ENCODE data around the gene GANAB. TPM values are rescaled to one million over a fixed set of nuclear protein-coding genes. Genes with fewer than 3 reads are reported as not detected.

Gene GANAB
- total and polyA plus RNA-seq, 2 of the 13 experiments (the other 11 are each of a cell fraction or from before 2014, with no cell fraction given) = 99.5 to 234 TPM

DNA sequence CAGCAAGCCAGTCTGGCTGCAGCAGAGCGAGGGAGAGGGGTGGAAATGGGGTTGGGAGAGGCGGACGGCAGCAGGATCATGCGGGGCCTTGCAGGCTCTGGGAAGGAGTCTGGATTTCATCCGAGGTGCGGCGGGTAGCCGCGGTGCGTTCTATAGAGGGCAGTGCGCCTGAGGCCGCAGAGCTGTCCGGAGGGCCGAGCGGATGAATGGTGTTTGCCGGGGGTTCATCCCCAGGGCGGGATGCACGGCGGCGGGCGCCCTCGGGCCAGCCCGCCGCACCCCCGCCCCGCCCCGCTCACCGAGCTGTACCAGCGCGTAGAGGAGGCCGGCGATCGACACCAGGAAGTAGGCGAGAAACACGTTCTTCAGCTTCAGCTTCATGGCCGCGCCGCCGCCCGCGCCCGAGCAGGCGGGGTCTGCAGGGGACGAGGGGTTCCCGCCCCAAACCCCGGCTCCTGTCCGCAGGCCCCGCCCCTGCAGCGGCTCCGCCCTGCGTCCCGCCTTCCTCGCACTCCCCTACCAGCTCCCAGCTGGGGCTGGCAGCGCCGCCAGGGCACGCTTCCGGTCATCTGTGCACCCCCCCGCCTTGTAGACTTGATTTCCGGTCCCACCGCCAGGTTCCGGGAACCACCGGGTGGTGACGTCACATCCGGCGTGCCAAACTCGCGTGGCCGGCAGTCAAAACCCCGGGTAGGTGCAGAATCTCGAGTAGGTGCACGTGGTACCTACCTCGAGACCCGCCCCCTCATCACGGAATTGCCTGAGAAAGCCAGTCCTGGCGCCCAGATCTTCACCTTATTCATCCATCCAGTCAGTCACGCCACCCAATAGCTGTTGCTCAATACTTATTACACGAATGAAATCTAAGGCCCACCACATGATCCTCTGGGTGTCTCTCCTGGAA, 24.6 kb downstream of the GANAB start, which contains the start of gene B3GAT3 (continued):
- TF ChIP-seq ZNF713 (CRISPR knock-in tag; IDR thresholded peaks at IDR 0.05) = no peak
- TF ChIP-seq ZNF839 (CRISPR knock-in tag; IDR thresholded peaks at IDR 0.05; ENCODE audit: borderline replicate concordance) = no peak
- TF ChIP-seq ZSCAN20 (CRISPR knock-in tag; IDR thresholded peaks at IDR 0.05; ENCODE audit: borderline replicate concordance) = peak; percentile 73; the same call in 1 of the 2 replicates
- 0 out of 2 replicates have a peak, but pooled peaks have one; percentile 71 for TF ChIP-seq ZNF674 (CRISPR knock-in tag; IDR thresholded peaks at IDR 0.05; ENCODE audit: low read depth)
- peak; percentile 62 for TF ChIP-seq TAF1 (CRISPR knock-in tag; IDR thresholded peaks at IDR 0.05)
- peak; percentile 44; the same call in 1 of the 2 replicates for TF ChIP-seq NCOR1 (IDR thresholded peaks at IDR 0.05; ENCODE audit: borderline replicate concordance, low read length)
- peak; percentile 39; the same call in 1 of the 2 replicates for TF ChIP-seq ZNF138 (CRISPR knock-in tag; IDR thresholded peaks at IDR 0.05; ENCODE audit: low read depth)
- TF ChIP-seq, protein P1, sequence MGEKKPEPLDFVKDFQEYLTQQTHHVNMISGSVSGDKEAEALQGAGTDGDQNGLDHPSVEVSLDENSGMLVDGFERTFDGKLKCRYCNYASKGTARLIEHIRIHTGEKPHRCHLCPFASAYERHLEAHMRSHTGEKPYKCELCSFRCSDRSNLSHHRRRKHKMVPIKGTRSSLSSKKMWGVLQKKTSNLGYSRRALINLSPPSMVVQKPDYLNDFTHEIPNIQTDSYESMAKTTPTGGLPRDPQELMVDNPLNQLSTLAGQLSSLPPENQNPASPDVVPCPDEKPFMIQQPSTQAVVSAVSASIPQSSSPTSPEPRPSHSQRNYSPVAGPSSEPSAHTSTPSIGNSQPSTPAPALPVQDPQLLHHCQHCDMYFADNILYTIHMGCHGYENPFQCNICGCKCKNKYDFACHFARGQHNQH (CRISPR knock-in tag; IDR thresholded peaks at IDR 0.05) = peak; percentile 78; the same call in 1 of the 2 replicates
- no peak for TF ChIP-seq MBNL3 (CRISPR knock-in tag; conservative IDR thresholded peaks at IDR 0.05)
- TF ChIP-seq POLR2AphosphoS5 (IDR thresholded peaks at IDR 0.05; ENCODE audit: low read depth, low read length) = peak; percentile 70
- TF ChIP-seq, protein P2, sequence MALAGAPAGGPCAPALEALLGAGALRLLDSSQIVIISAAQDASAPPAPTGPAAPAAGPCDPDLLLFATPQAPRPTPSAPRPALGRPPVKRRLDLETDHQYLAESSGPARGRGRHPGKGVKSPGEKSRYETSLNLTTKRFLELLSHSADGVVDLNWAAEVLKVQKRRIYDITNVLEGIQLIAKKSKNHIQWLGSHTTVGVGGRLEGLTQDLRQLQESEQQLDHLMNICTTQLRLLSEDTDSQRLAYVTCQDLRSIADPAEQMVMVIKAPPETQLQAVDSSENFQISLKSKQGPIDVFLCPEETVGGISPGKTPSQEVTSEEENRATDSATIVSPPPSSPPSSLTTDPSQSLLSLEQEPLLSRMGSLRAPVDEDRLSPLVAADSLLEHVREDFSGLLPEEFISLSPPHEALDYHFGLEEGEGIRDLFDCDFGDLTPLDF (CRISPR knock-in tag; IDR thresholded peaks at IDR 0.05) = peak; percentile 95
- peak; percentile 92 for TF ChIP-seq YEATS2 (CRISPR knock-in tag; IDR thresholded peaks at IDR 0.05; ENCODE audit: borderline replicate concordance)
- 0 out of 2 replicates have a peak, but pooled peaks have one; percentile 21 for TF ChIP-seq STAT5B (CRISPR knock-in tag; IDR thresholded peaks at IDR 0.05)
- TF ChIP-seq ZNF816 (CRISPR knock-in tag; IDR thresholded peaks at IDR 0.05; ENCODE audit: borderline replicate concordance) = peak; percentile 79
- TF ChIP-seq NKX3-1 (CRISPR knock-in tag; IDR thresholded peaks at IDR 0.05) = no peak
- TF ChIP-seq, protein P3, sequence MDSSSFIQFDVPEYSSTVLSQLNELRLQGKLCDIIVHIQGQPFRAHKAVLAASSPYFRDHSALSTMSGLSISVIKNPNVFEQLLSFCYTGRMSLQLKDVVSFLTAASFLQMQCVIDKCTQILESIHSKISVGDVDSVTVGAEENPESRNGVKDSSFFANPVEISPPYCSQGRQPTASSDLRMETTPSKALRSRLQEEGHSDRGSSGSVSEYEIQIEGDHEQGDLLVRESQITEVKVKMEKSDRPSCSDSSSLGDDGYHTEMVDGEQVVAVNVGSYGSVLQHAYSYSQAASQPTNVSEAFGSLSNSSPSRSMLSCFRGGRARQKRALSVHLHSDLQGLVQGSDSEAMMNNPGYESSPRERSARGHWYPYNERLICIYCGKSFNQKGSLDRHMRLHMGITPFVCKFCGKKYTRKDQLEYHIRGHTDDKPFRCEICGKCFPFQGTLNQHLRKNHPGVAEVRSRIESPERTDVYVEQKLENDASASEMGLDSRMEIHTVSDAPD (CRISPR knock-in tag; IDR thresholded peaks at IDR 0.05) = no peak
- TF ChIP-seq, protein P4, sequence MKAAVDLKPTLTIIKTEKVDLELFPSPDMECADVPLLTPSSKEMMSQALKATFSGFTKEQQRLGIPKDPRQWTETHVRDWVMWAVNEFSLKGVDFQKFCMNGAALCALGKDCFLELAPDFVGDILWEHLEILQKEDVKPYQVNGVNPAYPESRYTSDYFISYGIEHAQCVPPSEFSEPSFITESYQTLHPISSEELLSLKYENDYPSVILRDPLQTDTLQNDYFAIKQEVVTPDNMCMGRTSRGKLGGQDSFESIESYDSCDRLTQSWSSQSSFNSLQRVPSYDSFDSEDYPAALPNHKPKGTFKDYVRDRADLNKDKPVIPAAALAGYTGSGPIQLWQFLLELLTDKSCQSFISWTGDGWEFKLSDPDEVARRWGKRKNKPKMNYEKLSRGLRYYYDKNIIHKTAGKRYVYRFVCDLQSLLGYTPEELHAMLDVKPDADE (CRISPR knock-in tag; IDR thresholded peaks at IDR 0.05) = no peak
- TF ChIP-seq HNF4A (CRISPR knock-in tag; IDR thresholded peaks at IDR 0.05) = peak; percentile 22; the same call in 1 of the 2 replicates
- TF ChIP-seq NFATC3 (CRISPR knock-in tag; IDR thresholded peaks at IDR 0.05) = peak; percentile 83; the same call in 1 of the 2 replicates
- no peak for TF ChIP-seq NFE2 (CRISPR knock-in tag; IDR thresholded peaks at IDR 0.05)
- TF ChIP-seq BRF2 (CRISPR knock-in tag; IDR thresholded peaks at IDR 0.05) = peak; percentile 93
- TF ChIP-seq KLF15 (CRISPR knock-in tag; IDR thresholded peaks at IDR 0.05; ENCODE audit: borderline replicate concordance) = 0 out of 2 replicates have a peak, but pooled peaks have one; percentile 52
- TF ChIP-seq EHMT2 (IDR thresholded peaks at IDR 0.05; ENCODE audit: borderline replicate concordance, low read depth, low read length) = no peak
